Neuronal stem cell (in vitro differentiated cells): Measurements from ENCODE around the gene DPH3.

Source experiments
- DNase-seq: peaks from one replicate; pipeline ENCODE4 v3.0.0-alpha.2; 2013; ENCODE audit warnings: low spot score
- H2AFZ ChIP-seq: one replicate; pipeline ENCODE4 v1.6.1; 2013; ENCODE audit warnings: mild to moderate bottlenecking, low read length, inconsistent platforms
- H2AK5ac ChIP-seq: 2 replicates; pipeline ENCODE4 v1.6.1; 2013; ENCODE audit warnings: low read depth, mild to moderate bottlenecking, inconsistent platforms, low read length, moderate library complexity, mixed read lengths
- H2BK120ac ChIP-seq: 2 replicates; pipeline ENCODE4 v1.6.1; 2013; ENCODE audit warnings: low read depth, mild to moderate bottlenecking, inconsistent platforms, low read length, moderate library complexity, mixed read lengths
- H2BK12ac ChIP-seq: one replicate; pipeline ENCODE4 v1.6.1; 2013; ENCODE audit warnings: low read length, inconsistent platforms
- H2BK15ac ChIP-seq: 2 replicates; pipeline ENCODE4 v1.6.1; 2013; ENCODE audit warnings: mild to moderate bottlenecking, low read length, inconsistent platforms, mixed read lengths
- H2BK5ac ChIP-seq: one replicate; pipeline ENCODE4 v1.6.1; 2013; ENCODE audit warnings: inconsistent platforms, mild to moderate bottlenecking, low read length, moderate library complexity
- H3K14ac ChIP-seq: one replicate; pipeline ENCODE4 v1.6.1; 2013; ENCODE audit warnings: low read length, inconsistent platforms
- H3K18ac ChIP-seq: 2 replicates; pipeline ENCODE4 v1.6.1; 2013; ENCODE audit warnings: low read length, inconsistent platforms
- H3K23ac ChIP-seq: 2 replicates; pipeline ENCODE4 v1.6.1; 2013; ENCODE audit warnings: low read depth, mild to moderate bottlenecking, mixed read lengths, low read length, inconsistent platforms; ENCODE audit not compliant: poor library complexity
- H3K27ac ChIP-seq: replicated peaks from 3 replicates; pipeline ENCODE4 v1.5.1; 2013; ENCODE audit warnings: low read length, inconsistent platforms
- H3K27me3 ChIP-seq, 3 experiments: 2 replicates each; pipeline ENCODE4 v1.6.1; 2013; ENCODE audit warnings: low read length in 3 of 3, mild to moderate bottlenecking in 2 of 3, inconsistent platforms in 1 of 3, low read depth in 1 of 3, mixed read lengths in 1 of 3, moderate library complexity in 1 of 3; ENCODE audit not compliant: control insufficient read depth in 3 of 3, insufficient read depth in 3 of 3
- H3K36me3 ChIP-seq, 2 donors: replicated peaks in 1 of 2; 2 replicates each; pipeline ENCODE4 v1.6.1; 2013; ENCODE audit warnings: low read length in 2 of 2; ENCODE audit not compliant: control insufficient read depth in 2 of 2, insufficient read depth in 2 of 2
- H3K4ac ChIP-seq: 2 replicates; pipeline ENCODE4 v1.6.1; 2013; ENCODE audit warnings: inconsistent platforms, mild to moderate bottlenecking, low read length, moderate library complexity
- H3K4me1 ChIP-seq, 2 donors: 1 replicate in 1 of 2; 2 replicates in 1 of 2; pipeline ENCODE4 v1.6.1; 2013; ENCODE audit warnings: low read length in 2 of 2, low read depth in 1 of 2; ENCODE audit not compliant: control insufficient read depth in 2 of 2, insufficient read depth in 1 of 2
- H3K4me2 ChIP-seq: one replicate; pipeline ENCODE4 v1.6.1; 2013; ENCODE audit warnings: mild to moderate bottlenecking, low read length, inconsistent platforms; ENCODE audit not compliant: insufficient read depth, poor library complexity, severe bottlenecking
- H3K4me3 ChIP-seq, 2 donors: 2 replicates each; pipeline ENCODE4 v1.5.1; 2013; ENCODE audit warnings: low read length in 2 of 2, mild to moderate bottlenecking in 2 of 2, inconsistent platforms in 1 of 2, moderate library complexity in 1 of 2
- H3K79me1 ChIP-seq: one replicate; pipeline ENCODE4 v1.6.1; 2013; ENCODE audit warnings: low read depth, mild to moderate bottlenecking, inconsistent platforms, low read length, moderate library complexity
- H3K9ac ChIP-seq: one replicate; pipeline ENCODE4 v1.6.1; 2013; ENCODE audit warnings: mild to moderate bottlenecking, low read depth, low read length, inconsistent platforms; ENCODE audit not compliant: poor library complexity
- H3K9me3 ChIP-seq, 2 donors: replicated peaks in 1 of 2; 2 replicates each; pipeline versions ENCODE3 to v1.6.1; 2013; ENCODE audit warnings: low read length in 2 of 2, mild to moderate bottlenecking in 2 of 2, inconsistent platforms in 1 of 2, low read depth in 1 of 2, mixed read lengths in 1 of 2, moderate library complexity in 1 of 2; ENCODE audit not compliant: control insufficient read depth in 2 of 2, insufficient read depth in 1 of 2
- H4K8ac ChIP-seq: one replicate; pipeline ENCODE4 v1.6.1; 2013; ENCODE audit warnings: low read depth, mild to moderate bottlenecking, inconsistent platforms, low read length, moderate library complexity
- H4K91ac ChIP-seq: one replicate; pipeline ENCODE4 v1.6.1; 2013; ENCODE audit warnings: low read length, low read depth, mild to moderate bottlenecking, inconsistent platforms; ENCODE audit not compliant: poor library complexity
- WGBS, 2 donors: extraction: QIAGEN DNeasy Blood & Tissue Kit; methylation state at CpG; one replicate each; pipeline ENCODE4 v1.1.7; 2013; ENCODE audit warnings: missing lambda C conversion rate in 2 of 2, mixed read lengths in 1 of 2; ENCODE audit not compliant: insufficient read length in 2 of 2, insufficient replicate concordance in 1 of 2; ENCODE audit errors: extremely low coverage in 2 of 2; 5-methylcytosine and 5-hydroxymethylcytosine counted together

Gene DPH3

DNA sequence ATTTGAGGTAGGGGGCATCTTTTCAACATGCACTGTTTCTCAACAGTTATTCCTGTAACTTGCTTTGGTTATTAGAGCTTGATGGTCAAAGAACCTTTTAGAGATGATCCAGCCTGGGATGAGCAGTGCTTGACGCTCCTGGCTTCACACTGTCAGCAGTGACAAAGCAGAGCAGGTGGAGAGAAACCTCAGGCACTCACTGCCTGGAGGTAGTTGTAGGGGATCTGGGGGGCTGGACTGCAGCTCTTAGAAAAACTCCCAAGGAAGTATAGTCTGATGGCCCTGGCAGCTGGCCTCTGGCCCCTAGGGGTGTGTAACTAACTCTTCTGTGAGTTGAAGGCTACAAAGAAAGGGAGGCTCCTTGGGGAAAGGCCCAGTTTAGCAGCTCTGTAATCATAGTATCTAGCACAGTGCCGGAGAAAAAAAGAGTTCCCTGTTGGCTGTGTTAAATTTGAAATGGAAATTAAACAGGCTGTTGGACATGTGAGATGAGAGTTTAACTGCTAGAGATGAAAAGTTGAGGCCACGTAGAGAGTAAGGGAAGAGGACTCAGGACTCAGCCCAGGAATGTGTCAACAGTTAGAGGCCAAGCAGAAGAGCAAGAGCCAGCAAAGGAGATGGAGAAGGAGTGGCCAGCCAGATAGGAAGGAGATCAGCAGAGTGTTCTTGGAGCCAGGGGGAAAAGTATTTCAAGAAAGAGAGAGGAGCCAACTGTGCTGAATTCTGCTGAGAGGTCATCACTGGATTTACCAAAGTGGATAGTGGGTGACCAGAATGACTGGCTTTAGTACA is 14.5 kb upstream of the DPH3 start:
- Histone ChIP-seq H3K9ac (no peak overlapping the region), H3K14ac (no peak overlapping the region), H2BK12ac (no peak overlapping the region), H3K36me3 (peaks cover 9 to 50% of the 10 kb centered on the region in 2 donors), H3K4me1 (no peaks in the 10 kb centered on the region), H3K79me1 (no peaks in the 10 kb centered on the region), H3K23ac (no peak overlapping the region), H3K27me3 (no peaks in the 10 kb centered on the region), H2BK5ac (no peak overlapping the region), H4K91ac (no peak overlapping the region), H3K9me3 (no peaks in the 10 kb centered on the region), H3K27ac (no peak overlapping the region), H3K18ac (no peak overlapping the region), H2AFZ (no peak overlapping the region), H3K4ac (no peak overlapping the region), H3K4me2 (no peak overlapping the region), H2BK120ac (no peak overlapping the region), H2AK5ac (no peak overlapping the region), H4K8ac (no peak overlapping the region), H2BK15ac (no peak overlapping the region), H3K4me3 (no peak overlapping the region)
- no CpG with 5 or more reads among the region's 3 CpGs for WGBS, 2 donors
- DNase-seq: no peak

DNA sequence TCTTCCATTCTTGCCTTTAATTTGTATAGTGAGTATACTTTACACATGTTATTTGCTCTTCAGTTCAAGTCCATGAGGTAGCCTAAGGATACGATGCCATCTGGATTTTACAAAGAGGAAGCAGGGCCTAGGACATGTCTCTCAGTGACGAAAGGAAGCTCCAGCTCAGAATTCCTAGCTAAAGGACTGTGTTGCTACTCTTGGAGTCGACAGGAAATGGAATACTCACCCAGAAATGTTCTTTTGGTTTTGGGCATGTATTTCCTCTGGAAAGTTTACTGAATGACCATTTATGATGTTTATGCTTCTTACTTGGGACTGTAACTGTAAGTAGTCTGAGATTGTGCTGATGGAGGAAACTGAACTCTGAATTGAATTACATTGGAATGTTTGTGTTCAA is 12.7 kb upstream of the DPH3 start:
- no CpG with 5 or more reads among the region's 3 CpGs for WGBS, 2 donors

DNA sequence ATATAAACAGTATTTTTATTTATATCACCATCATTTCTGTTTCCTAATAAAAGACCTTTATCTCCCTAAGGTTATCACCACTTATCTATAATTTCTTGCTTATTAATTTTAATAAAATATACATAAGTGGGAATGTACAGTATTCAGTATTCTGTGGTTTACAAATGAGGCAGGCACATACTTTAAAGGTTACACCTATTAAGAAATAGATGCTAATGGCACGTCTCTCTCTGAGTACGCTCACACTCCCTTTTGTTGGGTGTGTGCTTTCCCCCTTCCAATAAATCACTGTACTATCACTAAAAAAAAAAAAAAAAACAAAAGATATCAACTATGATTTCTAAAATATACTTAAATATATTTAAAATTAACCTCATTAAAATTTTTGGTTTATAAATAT is 9.1 kb upstream of the DPH3 start:
- no peak for DNase-seq
- Histone ChIP-seq H2BK15ac (no peak overlapping the region), H2AFZ (no peak overlapping the region), H4K8ac (no peak overlapping the region), H3K23ac (no peak overlapping the region), H3K79me1 (no peaks in the 10 kb centered on the region), H2BK120ac (no peak overlapping the region), H3K9ac (no peak overlapping the region), H3K27me3 (no peaks in the 10 kb centered on the region), H2BK12ac (no peak overlapping the region), H3K4ac (no peak overlapping the region), H3K14ac (no peak overlapping the region), H3K36me3 (peaks cover 10 to 78% of the 10 kb centered on the region in 2 donors), H3K9me3 (no peaks in the 10 kb centered on the region), H2AK5ac (no peak overlapping the region), H3K27ac (no peak overlapping the region), H3K4me1 (no peaks in the 10 kb centered on the region), H3K4me2 (no peak overlapping the region), H3K18ac (no peak overlapping the region), H3K4me3 (no peak overlapping the region), H2BK5ac (no peak overlapping the region), H4K91ac (no peak overlapping the region)
- WGBS, 2 donors: no CpG with 5 or more reads among the region's 2 CpGs

More for the DNA sequence above, 12.7 kb upstream of the DPH3 start:
- Histone ChIP-seq H2AFZ (no peak overlapping the region), H2BK15ac (no peak overlapping the region), H4K8ac (no peak overlapping the region), H3K36me3 (peaks cover 8 to 51% of the 10 kb centered on the region in 2 donors), H3K18ac (no peak overlapping the region), H2AK5ac (no peak overlapping the region), H4K91ac (no peak overlapping the region), H3K14ac (no peak overlapping the region), H3K27ac (no peak overlapping the region), H3K4me3 (no peak overlapping the region), H3K4ac (no peak overlapping the region), H3K23ac (no peak overlapping the region), H3K4me1 (no peaks in the 10 kb centered on the region), H3K9me3 (no peaks in the 10 kb centered on the region), H2BK12ac (no peak overlapping the region), H2BK5ac (no peak overlapping the region), H3K27me3 (no peaks in the 10 kb centered on the region), H3K4me2 (no peak overlapping the region), H3K79me1 (no peaks in the 10 kb centered on the region), H3K9ac (no peak overlapping the region), H2BK120ac (no peak overlapping the region)
- no peak for DNase-seq

DNA sequence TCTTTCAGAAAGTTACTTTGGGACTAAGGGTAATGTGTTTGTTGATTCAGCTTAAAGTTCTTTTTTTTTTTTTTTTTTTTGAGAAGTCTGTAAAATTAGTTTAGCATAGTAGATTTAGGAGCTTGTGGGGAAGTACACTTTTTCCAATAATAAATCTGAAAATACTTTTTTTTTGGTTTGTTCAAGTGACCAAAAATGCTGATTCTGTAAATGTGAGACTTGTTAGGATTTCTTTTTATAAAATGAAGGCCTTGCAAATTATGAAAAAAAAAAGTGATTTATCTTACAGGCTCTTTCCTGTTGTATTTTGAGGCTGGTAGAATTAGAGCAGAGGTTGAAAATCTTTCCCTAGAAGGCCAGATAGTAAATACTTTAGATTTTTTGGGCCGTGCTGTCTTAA is 7.8 kb upstream of the DPH3 start:
- Histone ChIP-seq H2BK120ac (no peak overlapping the region), H3K9ac (no peak overlapping the region), H2BK15ac (no peak overlapping the region), H3K27ac (no peak overlapping the region), H2AK5ac (no peak overlapping the region), H3K4ac (no peak overlapping the region), H3K18ac (no peak overlapping the region), H3K23ac (no peak overlapping the region), H3K79me1 (no peaks in the 10 kb centered on the region), H2BK12ac (no peak overlapping the region), H3K4me2 (no peak overlapping the region), H4K8ac (no peak overlapping the region), H3K14ac (no peak overlapping the region), H3K4me3 (no peak overlapping the region), H2AFZ (no peak overlapping the region), H2BK5ac (no peak overlapping the region), H3K27me3 (no peaks in the 10 kb centered on the region), H3K36me3 (peaks cover 8 to 70% of the 10 kb centered on the region in 2 donors), H3K9me3 (no peaks in the 10 kb centered on the region), H4K91ac (no peak overlapping the region), H3K4me1 (no peaks in the 10 kb centered on the region)
- DNase-seq: no peak
- WGBS, 2 donors: no CpG with 5 or more reads among the region's 1 CpG
